Adrenal gland (tissue), 12 donors: ENCODE results near the gene FKBP6. TPM values are rescaled to one million over a fixed set of nuclear protein-coding genes. Genes with fewer than 3 reads are reported as not detected.

Source experiments
- DNase-seq, 7 donors: peaks; one replicate each; pipeline ENCODE4 v3.0.0-alpha.2; 2019 to 2020
- H3K27ac ChIP-seq, 5 donors: fragments of 200-600 bp; sonication (generic) in 4 of 5; 1 replicate in 3 of 5; 2 replicates in 2 of 5; pipeline versions ENCODE4 v1.5.1 to v1.8.0; 2016 to 2020; ENCODE audit warnings: mild to moderate bottlenecking in 1 of 5
- H3K27me3 ChIP-seq: fragments of 200-600 bp; 2 replicates; pipeline ENCODE4 v1.8.0; 2021
- H3K36me3 ChIP-seq, 2 donors: fragments of 200-600 bp; replicated peaks in 1 of 2; 1 replicate in 1 of 2; 2 replicates in 1 of 2; pipeline versions ENCODE4 v1.5.1 to v1.8.0; 2018 to 2022
- H3K4me1 ChIP-seq, 2 donors: fragments of 200-600 bp; replicated peaks in 1 of 2; 1 replicate in 1 of 2; 2 replicates in 1 of 2; pipeline versions ENCODE4 v1.5.1 to v1.8.0; 2018 to 2021
- H3K4me3 ChIP-seq, 4 donors: fragments of 200-600 bp; sonication (generic) in 3 of 4; one replicate each; pipeline ENCODE4 v1.5.1; 2016 to 2018
- H3K9me3 ChIP-seq, 3 donors: fragments of 200-600 bp; sonication (generic) in 1 of 3; replicated peaks in 1 of 3; 1 replicate in 2 of 3; 2 replicates in 1 of 3; pipeline versions ENCODE4 v1.5.1 to v1.8.0; 2016 to 2021
- CTCF ChIP-seq, 6 experiments: fragments of 450-650 bp in 4 of 6; fragments of 200-600 bp in 2 of 6; sonication (generic) in 1 of 6; IDR thresholded peaks; 1 replicate in 5 of 6; 2 replicates in 1 of 6; pipeline versions ENCODE4 v1.5.1 to v1.8.0; 2016 to 2021; ENCODE audit warnings: antibody characterized with exemption in 6 of 6, mild to moderate bottlenecking in 2 of 6, moderate library complexity in 1 of 6
- POLR2A ChIP-seq, 2 donors: fragments of 450-650 bp; IDR thresholded peaks; one replicate each; pipeline ENCODE4 v1.6.1; 2017; ENCODE audit warnings: antibody characterized with exemption in 2 of 2, mild to moderate bottlenecking in 2 of 2, moderate library complexity in 1 of 2
- WGBS, 4 donors: extraction: QIAGEN DNeasy Blood & Tissue Kit in 2 of 4; methylation state at CpG; one replicate each; pipeline versions ENCODE4 v1.1.5 to v1.1.7; 2013 to 2017; 5-methylcytosine and 5-hydroxymethylcytosine counted together
- intact Hi-C, 2 donors: fragments of 100-400 bp; cut with DNase I; formaldehyde crosslinking; loops; one replicate each; pipeline versions ENCODE4 v1.14.1 to v1.15.0; 2022 to 2023
- polyA plus RNA-seq, 3 donors: library from polyadenylated mRNA; stranded (reverse); fragments of 200-250 nt in 2 of 3; fragments of 350-450 nt in 1 of 3; fragmentation: Illumina TruSeq in 1 of 3; extraction: RNeasy Lipid Tissue Mini Kit (QIAGEN cat#74804) in 1 of 3; gene quantifications; one replicate each; pipeline ENCODE4 v1.2.3, GENCODE V29; 2013 to 2014
- total RNA-seq, 9 donors: library from RNA; depleted of rRNA in 4 of 9; stranded (reverse); fragments of >200 nt in 4 of 9; fragments of 120-200 nt in 1 of 9; fragmentation: NEBNext Ultra II Directional in 1 of 9; extraction: Animal tissue kit (Norgen Biotek cat#: 25700) in 1 of 9; gene quantifications; one replicate each; pipeline versions ENCODE4 v1.1.0 to v1.2.4, GENCODE V29; 2013 to 2023
- donor health status: healthy with polysubstance abuse.
- donor health status: Bipolar disorder and iron deficiency.
- donor health status: DM: yes; HTN: yes; CAD: no.
- donor health status: DM: no; HTN: no; CAD: no.
- donor health status: DM: no; HTN: no; CAD: no.
- donor health status: DM: yes; HTN: yes; CAD: no.

FKBP6 gene
- total and polyA plus RNA-seq, 12 donors: 0.07 to 0.88 (median 0.15) TPM; not detected in 9

DNA sequence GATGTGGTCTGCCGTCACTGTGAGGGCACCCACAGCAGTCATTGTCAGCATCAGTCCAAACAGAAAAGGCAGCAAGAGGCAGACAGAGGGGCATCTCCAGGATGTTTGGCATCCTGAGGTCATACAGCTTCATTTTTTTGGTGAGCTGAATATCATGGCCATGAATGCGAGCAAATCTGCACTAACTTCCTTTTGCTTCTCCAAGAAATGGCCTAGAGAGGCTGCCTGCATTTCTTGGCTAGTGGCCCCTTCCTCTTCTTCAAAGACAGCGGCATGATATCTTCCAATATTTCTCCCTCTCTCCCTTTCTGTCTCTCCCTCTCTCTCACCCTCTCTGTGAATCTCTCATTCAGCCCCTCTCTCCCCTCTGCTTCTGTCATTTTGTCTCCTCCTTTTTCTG is 24.8 kb downstream of the FKBP6 start:
- Histone ChIP-seq H3K27ac (no peak overlapping the region), H3K4me3 (no peak overlapping the region), H3K36me3 (no peaks in the 10 kb centered on the region), H3K9me3 (no peaks in the 10 kb centered on the region), H3K27me3 (no peaks in the 10 kb centered on the region), H3K4me1 (peaks cover 2 to 3% of the 10 kb centered on the region in 2 donors)
- intact Hi-C loops: no loop called here
- WGBS, 4 donors: 78 to 97% (median 90%) methylated on average over 3 of the region's 3 CpGs
- DNase-seq: no peak
- no peak for TF ChIP-seq CTCF (IDR thresholded peaks at IDR 0.05)
- no peak for TF ChIP-seq POLR2A (IDR thresholded peaks at IDR 0.05)

GRCh38 chr7:73353243-73353642 is 25.3 kb downstream of the FKBP6 start:
- Histone ChIP-seq H3K4me1 (peaks cover 6 to 8% of the 10 kb centered on the region in 2 donors), H3K27ac (no peak overlapping the region), H3K36me3 (no peaks in the 10 kb centered on the region), H3K9me3 (no peaks in the 10 kb centered on the region), H3K27me3 (no peaks in the 10 kb centered on the region), H3K4me3 (no peak overlapping the region)
- intact Hi-C loops: no loop called here
- DNase-seq: no peak
- TF ChIP-seq CTCF (IDR thresholded peaks at IDR 0.05) (no peak), POLR2A (IDR thresholded peaks at IDR 0.05) (no peak)
- 81 to 92% (median 90%) methylated on average over 6 of the region's 6 CpGs for WGBS, 4 donors

- no peak for TF ChIP-seq CTCF (IDR thresholded peaks at IDR 0.05)
- no peak for TF ChIP-seq POLR2A (IDR thresholded peaks at IDR 0.05)
- H3K4me3 ChIP-seq: no peak overlapping the region
- H3K36me3 ChIP-seq: no peaks in the 10 kb centered on the region
- no peaks in the 10 kb centered on the region for H3K9me3 ChIP-seq
- intact Hi-C loops: no loop called here
- no peaks in the 10 kb centered on the region for H3K27me3 ChIP-seq
- 82 to 95% (median 86%) methylated on average over 7 to 9 of the region's 9 CpGs for WGBS, 4 donors
- peaks cover 11 to 13% of the 10 kb centered on the region in 2 donors for H3K4me1 ChIP-seq
- DNase-seq: peak in 1 of 7 donors; percentile 8
- no peak overlapping the region for H3K27ac ChIP-seq
Measured at GRCh38 chr7:73354196-73354595, 26.2 kb downstream of the FKBP6 start.

DNA sequence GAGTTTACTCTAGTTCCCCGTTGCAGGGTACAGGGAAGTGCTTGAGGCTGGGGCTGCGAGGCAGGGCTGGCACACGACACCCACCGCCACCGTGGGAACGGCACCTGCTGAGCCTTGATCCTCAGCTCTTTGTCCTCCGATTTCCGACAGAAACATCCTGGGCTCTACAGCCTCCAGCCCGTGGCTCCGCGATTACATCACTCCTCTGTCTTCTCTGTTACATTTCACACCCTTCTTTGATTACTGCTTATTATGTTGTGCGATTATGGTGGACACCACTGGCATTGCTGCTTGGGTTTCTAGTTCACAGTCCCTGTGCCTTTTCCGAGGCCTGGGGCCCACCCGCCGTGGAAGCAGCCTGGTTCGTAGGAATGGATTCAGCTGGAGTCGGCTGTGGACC is 26.9 kb downstream of the FKBP6 start:
- WGBS, 4 donors: 81 to 90% (median 88%) methylated on average over 16 to 17 of the region's 17 CpGs
- no peak for TF ChIP-seq POLR2A (IDR thresholded peaks at IDR 0.05)
- TF ChIP-seq CTCF (IDR thresholded peaks at IDR 0.05): no peak
- intact Hi-C loops: no loop called here

More for the DNA sequence above, 26.9 kb downstream of the FKBP6 start:
- Histone ChIP-seq H3K9me3 (no peaks in the 10 kb centered on the region), H3K4me1 (peaks cover 11 to 13% of the 10 kb centered on the region in 2 donors), H3K4me3 (no peak overlapping the region), H3K27me3 (no peaks in the 10 kb centered on the region), H3K36me3 (no peaks in the 10 kb centered on the region), H3K27ac (no peak overlapping the region)
- no peak for DNase-seq
